Right lobe of liver (tissue), 4 donors: Measurements from ENCODE around the gene CCNF.

Experiments used
- CTCF ChIP-seq, 4 donors: fragments of 200-600 bp in 3 of 4; fragments of 450-650 bp in 1 of 4; IDR thresholded peaks; one replicate each; pipeline versions ENCODE4 v1.5.1 to v1.8.0; 2016 to 2022; ENCODE audit warnings: antibody characterized with exemption in 4 of 4, mild to moderate bottlenecking in 2 of 4
- POLR2A ChIP-seq: fragments of 450-650 bp; IDR thresholded peaks from one replicate; pipeline ENCODE4 v1.6.1; 2017; ENCODE audit warnings: antibody characterized with exemption, mild to moderate bottlenecking
- donor health status: DM: no; HTN: no; CAD: no.
- donor health status: DM: no; HTN: no; CAD: no.
- donor health status: DM: no; HTN: yes; CAD: no.

- TF ChIP-seq CTCF (IDR thresholded peaks at IDR 0.05) (no peak), POLR2A (no peak)
Measured at GRCh38 chr16:2452650-2453049, 23.4 kb downstream of the CCNF start.
